MV-4-11 (cell line): ENCODE results near the gene SELENOT.
"Not testable (repeated sequence)": the region's sequence is repeated elsewhere in the genome, so short reads cannot be mapped to it uniquely, and the experiment has no call there.

Experiments used
- DNase-seq: peaks from one replicate; lab custom pipeline; 2025; lab: John Stamatoyannopoulos, UW

The SELENOT gene

GRCh38 chr3:150607267-150608065, 4.3 kb downstream of the SELENOT start:
- DNase-seq: no peak

GRCh38 chr3:150609988-150610387, 6.9 kb downstream of the SELENOT start:
- DNase-seq: no peak

GRCh38 chr3:150610785-150611184, 7.7 kb downstream of the SELENOT start:
- no peak for DNase-seq

- DNase-seq: no peak
Measured at GRCh38 chr3:150611666-150612065, 8.5 kb downstream of the SELENOT start.

- no peak for DNase-seq
Measured at GRCh38 chr3:150612494-150612893, 9.4 kb downstream of the SELENOT start.

GRCh38 chr3:150613034-150613433, 9.9 kb downstream of the SELENOT start:
- DNase-seq: no peak

GRCh38 chr3:150613709-150614480, 10.8 kb downstream of the SELENOT start:
- no peak for DNase-seq

- DNase-seq: no peak
Measured at GRCh38 chr3:150620002-150620689, 17.0 kb downstream of the SELENOT start.

GRCh38 chr3:150622955-150623354, 19.8 kb downstream of the SELENOT start:
- DNase-seq: not testable (repeated sequence)

- DNase-seq: no peak
Measured at GRCh38 chr3:150623945-150624344, 20.8 kb downstream of the SELENOT start.

- DNase-seq: no peak
Measured at GRCh38 chr3:150626148-150626930, 23.2 kb downstream of the SELENOT start.

GRCh38 chr3:150627557-150627956, 24.4 kb downstream of the SELENOT start:
- DNase-seq: no peak

GRCh38 chr3:150631515-150632221, 28.5 kb downstream of the SELENOT start:
- DNase-seq: no peak

- DNase-seq: no peak
Measured at GRCh38 chr3:150635076-150635475, 32.0 kb downstream of the SELENOT start.

- DNase-seq: peak; percentile 76
Measured at GRCh38 chr3:150635526-150635925, 32.4 kb downstream of the SELENOT start.

- DNase-seq: no peak
Measured at GRCh38 chr3:150636258-150636657, 33.1 kb downstream of the SELENOT start.

GRCh38 chr3:150639262-150639661, 36.1 kb downstream of the SELENOT start:
- DNase-seq: peak; percentile 48

- no peak for DNase-seq
Measured at GRCh38 chr3:150640256-150640655, 37.1 kb downstream of the SELENOT start.

GRCh38 chr3:150653110-150653561, 50.0 kb downstream of the SELENOT start:
- DNase-seq: no peak

GRCh38 chr3:150656316-150656715, 53.2 kb downstream of the SELENOT start:
- DNase-seq: no peak
